DOHH2 (cell line): ENCODE data around the gene KCNMA1.

ENCODE experiments used
- H3F3A ChIP-seq: fragments of 200-600 bp; sonication (generic), shearing (Covaris generic); 2 replicates; pipeline ENCODE4 v1.6.0; 2016; ENCODE audit warnings: antibody characterized with exemption, mild to moderate bottlenecking; ENCODE audit not compliant: control insufficient read depth, insufficient read depth
- H3K27ac ChIP-seq: fragments of 200-600 bp; sonication (generic); 2 replicates; pipeline ENCODE4 v1.5.1; 2014; ENCODE audit warnings: low read depth, mild to moderate bottlenecking, low read length, moderate library complexity
- H3K27me3 ChIP-seq: fragments of 200-600 bp; sonication (generic); 2 replicates; pipeline ENCODE4 v1.6.1; 2014; ENCODE audit warnings: mild to moderate bottlenecking, low read length, mixed read lengths; ENCODE audit not compliant: control insufficient read depth
- H3K36me3 ChIP-seq: fragments of 200-600 bp; sonication (generic); 2 replicates; pipeline ENCODE4 v1.6.1; 2014; ENCODE audit warnings: mild to moderate bottlenecking, low read length, moderate library complexity, mixed read lengths; ENCODE audit not compliant: control insufficient read depth
- H3K4me1 ChIP-seq: fragments of 200-600 bp; sonication (generic); 2 replicates; pipeline ENCODE4 v1.6.1; 2014; ENCODE audit warnings: mild to moderate bottlenecking, low read length, mixed read lengths; ENCODE audit not compliant: control insufficient read depth
- H3K4me2 ChIP-seq: fragments of 200-600 bp; sonication (generic); 2 replicates; pipeline ENCODE4 v1.6.0; 2014; ENCODE audit warnings: mild to moderate bottlenecking, low read length, moderate library complexity
- H3K4me3 ChIP-seq: fragments of 200-600 bp; sonication (generic); 2 replicates; pipeline ENCODE4 v1.5.1; 2014; ENCODE audit warnings: mild to moderate bottlenecking, low read length, mixed read lengths
- H3K79me2 ChIP-seq: fragments of 200-600 bp; sonication (generic); 2 replicates; pipeline ENCODE4 v1.6.1; 2014; ENCODE audit warnings: mild to moderate bottlenecking, low read length, mixed read lengths; ENCODE audit not compliant: control insufficient read depth
- H3K9me2 ChIP-seq: fragments of 200-600 bp; sonication (generic); replicated peaks from 2 replicates; pipeline ENCODE4 v1.6.1; 2014; ENCODE audit warnings: mild to moderate bottlenecking, low read length, mixed read lengths; ENCODE audit not compliant: control insufficient read depth
- H3K9me3 ChIP-seq: fragments of 200-600 bp; sonication (generic); 2 replicates; pipeline ENCODE4 v1.6.1; 2014; ENCODE audit warnings: antibody characterized with exemption, low read length, mixed read lengths; ENCODE audit not compliant: control insufficient read depth, insufficient read depth
- H4K20me1 ChIP-seq: fragments of 200-600 bp; sonication (generic); 2 replicates; pipeline ENCODE4 v1.6.0; 2014; ENCODE audit warnings: low read depth, mild to moderate bottlenecking, antibody characterized with exemption, low read length, moderate library complexity; ENCODE audit not compliant: control insufficient read depth, insufficient read depth
- CTCF ChIP-seq: fragments of 200-600 bp; sonication (generic); IDR thresholded peaks from one replicate; pipeline ENCODE4 v1.5.1; 2014; ENCODE audit warnings: antibody characterized with exemption, mild to moderate bottlenecking, low read depth, low read length; ENCODE audit not compliant: poor library complexity, severe bottlenecking
- EZH2phosphoT487 ChIP-seq: fragments of 200-600 bp; sonication (generic); IDR thresholded peaks from 2 replicates; pipeline ENCODE4 v1.6.1; 2017; ENCODE audit warnings: borderline replicate concordance, mild to moderate bottlenecking, antibody characterized with exemption, low read length, moderate library complexity, mixed read lengths

KCNMA1 gene

GRCh38 chr10:77553311-77553710 lies 84.3 kb downstream of the KCNMA1 start:
- Histone ChIP-seq H3K4me3 (no peak overlapping the region), H3K27ac (no peak overlapping the region), H3K4me2 (no peak overlapping the region), H3F3A (no peaks in the 10 kb centered on the region), H4K20me1 (no peaks in the 10 kb centered on the region), H3K27me3 (no peaks in the 10 kb centered on the region), H3K4me1 (no peaks in the 10 kb centered on the region), H3K9me2 (no peaks in the 10 kb centered on the region), H3K9me3 (no peaks in the 10 kb centered on the region), H3K79me2 (no peaks in the 10 kb centered on the region), H3K36me3 (no peaks in the 10 kb centered on the region)
- TF ChIP-seq EZH2phosphoT487 (no peak), CTCF (no peak)

DNA sequence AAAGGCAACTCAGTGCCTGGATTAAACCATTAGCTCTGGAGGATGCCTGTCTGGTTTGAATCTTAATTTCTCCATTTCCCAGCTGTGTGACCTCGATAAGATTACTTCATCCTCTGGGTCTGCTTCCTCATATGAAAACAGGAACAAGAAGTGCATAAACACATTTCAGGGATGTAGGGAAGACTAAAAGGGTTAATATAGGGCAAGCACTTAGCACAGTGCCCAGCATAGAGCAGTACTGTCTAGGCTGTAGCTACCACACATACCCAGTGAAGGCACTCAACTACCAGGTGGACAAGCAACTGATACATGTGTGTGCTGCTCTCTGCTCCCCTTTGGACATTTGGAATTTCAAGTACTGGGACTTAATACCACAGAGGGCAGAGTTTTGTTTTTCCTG lies 85.4 kb downstream of the KCNMA1 start:
- H3K9me2 ChIP-seq, result no peaks in the 10 kb centered on the region
- no peak for TF ChIP-seq CTCF
- no peak for TF ChIP-seq EZH2phosphoT487
- no peaks in the 10 kb centered on the region for H3K27me3 ChIP-seq
- H3K4me1 ChIP-seq, result no peaks in the 10 kb centered on the region
- no peaks in the 10 kb centered on the region for H3K36me3 ChIP-seq
- H3K9me3 ChIP-seq, result no peaks in the 10 kb centered on the region
- H4K20me1 ChIP-seq, result no peaks in the 10 kb centered on the region
- no peaks in the 10 kb centered on the region for H3F3A ChIP-seq
- H3K4me2 ChIP-seq, result no peak overlapping the region
- H3K27ac ChIP-seq, result no peak overlapping the region
- no peak overlapping the region for H3K4me3 ChIP-seq
- H3K79me2 ChIP-seq, result no peaks in the 10 kb centered on the region

GRCh38 chr10:77550378-77550777 lies 87.2 kb downstream of the KCNMA1 start:
- H3K9me3 ChIP-seq, result no peaks in the 10 kb centered on the region
- no peaks in the 10 kb centered on the region for H3K27me3 ChIP-seq

More at GRCh38 chr10:77550378-77550777, 87.2 kb downstream of the KCNMA1 start:
- H3K4me3 ChIP-seq, result no peak overlapping the region
- H3K4me1 ChIP-seq, result no peaks in the 10 kb centered on the region
- no peak overlapping the region for H3K4me2 ChIP-seq
- no peak overlapping the region for H3K27ac ChIP-seq
- H3K79me2 ChIP-seq, result no peaks in the 10 kb centered on the region
- H4K20me1 ChIP-seq, result no peaks in the 10 kb centered on the region
- no peaks in the 10 kb centered on the region for H3K36me3 ChIP-seq
- TF ChIP-seq CTCF (no peak), EZH2phosphoT487 (no peak)
- no peaks in the 10 kb centered on the region for H3F3A ChIP-seq
- no peaks in the 10 kb centered on the region for H3K9me2 ChIP-seq
